RCC 7860 (cell line): ENCODE data around the gene GPR156.
"Not testable (repeated sequence)": the region's sequence is repeated elsewhere in the genome, so short reads cannot be mapped to it uniquely, and the experiment has no call there.

Experiments used
- DNase-seq: peaks from one replicate; pipeline ENCODE4 v3.0.0-alpha.2; 2015; ENCODE audit warnings: low spot score
- FAIRE-seq: peaks from 2 replicates; lab custom pipeline; 2012; peaks lifted over from hg19 to GRCh38; lab: Jason Lieb, UNC

GPR156 gene

GRCh38 chr3:120167488-120167887 lies 117.5 kb downstream of the GPR156 start:
- DNase-seq: no peak
- no peak for FAIRE-seq

GRCh38 chr3:120163816-120164215 lies 121.2 kb downstream of the GPR156 start:
- FAIRE-seq (no peak), DNase-seq (no peak)

GRCh38 chr3:120163026-120163425 lies 122.0 kb downstream of the GPR156 start:
- DNase-seq (no peak), FAIRE-seq (no peak)

DNA sequence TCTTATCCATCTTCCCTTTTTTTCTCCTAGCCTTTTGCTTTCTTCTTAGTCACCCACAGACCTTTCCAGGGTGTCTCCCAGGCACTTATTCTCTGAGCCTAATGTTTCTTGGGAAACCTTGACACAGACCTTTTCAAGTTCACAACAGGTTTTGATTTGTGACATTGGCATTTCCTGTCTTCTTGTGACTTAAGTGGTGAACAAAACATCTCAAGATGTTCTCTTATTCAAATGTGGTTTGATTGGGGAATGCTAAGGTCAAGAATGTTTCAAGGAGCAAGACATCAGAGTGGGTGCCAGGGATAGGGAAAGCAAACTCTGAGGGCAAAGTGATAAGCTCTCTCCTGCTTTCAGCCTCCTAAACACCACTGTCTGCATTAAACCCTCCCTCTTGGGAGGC lies 122.6 kb downstream of the GPR156 start:
- DNase-seq (no peak), FAIRE-seq (no peak)

- DNase-seq (no peak), FAIRE-seq (no peak)
These were observed 123.1 kb downstream of the GPR156 start for GRCh38 chr3:120161902-120162301.

GRCh38 chr3:120160050-120160449 lies 125.0 kb downstream of the GPR156 start:
- peak; percentile 40 for DNase-seq

DNA sequence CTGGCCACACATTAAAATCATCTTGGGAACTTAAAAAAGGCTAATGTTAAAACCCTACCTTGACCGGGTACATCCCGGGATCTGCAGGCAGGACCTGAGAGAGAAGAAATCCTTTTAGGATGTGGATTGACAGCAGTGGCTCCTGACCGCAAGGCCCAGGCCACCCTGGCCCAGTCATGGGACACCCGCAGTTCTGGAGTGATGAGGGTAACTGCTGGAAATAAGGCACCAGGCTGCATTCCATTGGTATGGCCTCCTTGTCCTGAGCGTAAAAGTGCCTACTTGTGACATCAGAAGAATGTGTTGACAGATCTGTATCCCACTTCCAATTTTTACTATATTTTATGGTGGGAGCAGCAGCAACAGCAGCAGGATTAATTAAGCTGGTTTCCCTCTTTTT lies 127.3 kb downstream of the GPR156 start:
- FAIRE-seq: no peak
- DNase-seq: no peak

More at GRCh38 chr3:120160050-120160449, 125.0 kb downstream of the GPR156 start:
- no peak for FAIRE-seq

DNA sequence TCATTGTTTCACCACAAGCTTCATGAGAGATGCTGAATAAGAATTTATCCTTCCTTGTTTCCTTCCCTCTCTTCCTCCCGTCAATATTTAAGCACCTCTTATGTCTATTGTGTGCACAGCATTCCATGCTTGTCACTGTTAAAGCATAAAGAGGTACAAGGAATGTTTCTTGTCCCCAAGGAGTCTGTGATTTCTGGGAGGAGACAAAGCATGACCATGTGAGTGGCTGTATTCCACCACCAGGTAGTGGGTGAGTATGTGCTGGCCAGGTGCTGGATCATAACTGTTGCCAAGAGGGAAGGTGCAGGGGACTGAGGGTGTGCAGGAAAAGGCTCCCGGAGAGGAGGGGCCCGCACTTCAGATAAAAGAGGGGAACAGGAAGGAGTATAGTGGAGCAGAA lies 127.9 kb downstream of the GPR156 start:
- FAIRE-seq: no peak

GRCh38 chr3:120156699-120157098 lies 128.3 kb downstream of the GPR156 start:
- FAIRE-seq (no peak), DNase-seq (no peak)

More for the DNA sequence above, 127.9 kb downstream of the GPR156 start:
- DNase-seq: no peak

DNA sequence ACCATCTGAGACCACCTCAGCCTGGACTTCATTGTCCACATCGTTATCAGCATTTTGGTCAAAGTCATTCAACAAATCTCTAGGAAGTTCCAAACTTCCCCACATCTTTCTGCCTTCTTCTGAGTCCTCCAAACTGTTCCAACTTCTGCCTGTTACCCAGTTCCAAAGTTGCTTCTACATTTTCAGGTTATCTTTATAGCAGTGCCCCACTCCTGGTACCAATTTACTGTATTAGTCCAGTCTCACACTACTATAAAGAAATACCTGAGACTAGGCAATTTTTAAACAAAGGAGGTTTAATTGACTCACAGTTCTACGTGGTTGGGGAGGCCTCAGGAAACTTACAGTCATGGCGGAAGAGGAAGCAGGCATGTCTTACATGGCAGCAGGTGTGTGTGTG lies 129.3 kb downstream of the GPR156 start:
- FAIRE-seq, DNase-seq: not testable (repeated sequence)

- FAIRE-seq (no peak), DNase-seq (no peak)
These were observed 129.9 kb downstream of the GPR156 start for GRCh38 chr3:120155108-120155507.

DNA sequence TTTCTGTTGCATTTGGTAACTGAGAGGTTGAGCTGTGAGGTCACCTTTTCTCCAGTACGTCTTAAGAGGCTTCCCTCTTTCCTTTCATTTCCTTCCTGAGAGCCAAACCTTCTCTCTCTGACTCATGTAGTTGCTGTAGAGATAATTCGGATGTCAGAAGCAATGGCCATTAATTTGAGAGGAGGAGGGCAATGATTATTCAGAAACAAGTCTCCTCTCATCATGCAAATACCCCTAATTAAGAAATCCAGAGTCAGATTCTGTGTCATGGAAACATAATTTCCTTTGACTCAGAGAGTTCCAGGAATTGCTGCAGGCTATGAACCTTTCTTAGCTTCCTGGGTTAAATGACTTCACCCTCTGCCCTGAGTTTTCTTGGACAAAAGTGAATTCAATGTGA lies 131.7 kb downstream of the GPR156 start:
- FAIRE-seq: no peak
- peak; percentile 35 for DNase-seq

- FAIRE-seq: no peak
These were observed 133.2 kb downstream of the GPR156 start for GRCh38 chr3:120151791-120152190.

GRCh38 chr3:120148187-120148949 lies 136.7 kb downstream of the GPR156 start:
- FAIRE-seq (no peak), DNase-seq (no peak)

More at GRCh38 chr3:120151791-120152190, 133.2 kb downstream of the GPR156 start:
- no peak for DNase-seq

GRCh38 chr3:120147072-120147871 lies 137.8 kb downstream of the GPR156 start:
- DNase-seq (no peak), FAIRE-seq (no peak)

DNA sequence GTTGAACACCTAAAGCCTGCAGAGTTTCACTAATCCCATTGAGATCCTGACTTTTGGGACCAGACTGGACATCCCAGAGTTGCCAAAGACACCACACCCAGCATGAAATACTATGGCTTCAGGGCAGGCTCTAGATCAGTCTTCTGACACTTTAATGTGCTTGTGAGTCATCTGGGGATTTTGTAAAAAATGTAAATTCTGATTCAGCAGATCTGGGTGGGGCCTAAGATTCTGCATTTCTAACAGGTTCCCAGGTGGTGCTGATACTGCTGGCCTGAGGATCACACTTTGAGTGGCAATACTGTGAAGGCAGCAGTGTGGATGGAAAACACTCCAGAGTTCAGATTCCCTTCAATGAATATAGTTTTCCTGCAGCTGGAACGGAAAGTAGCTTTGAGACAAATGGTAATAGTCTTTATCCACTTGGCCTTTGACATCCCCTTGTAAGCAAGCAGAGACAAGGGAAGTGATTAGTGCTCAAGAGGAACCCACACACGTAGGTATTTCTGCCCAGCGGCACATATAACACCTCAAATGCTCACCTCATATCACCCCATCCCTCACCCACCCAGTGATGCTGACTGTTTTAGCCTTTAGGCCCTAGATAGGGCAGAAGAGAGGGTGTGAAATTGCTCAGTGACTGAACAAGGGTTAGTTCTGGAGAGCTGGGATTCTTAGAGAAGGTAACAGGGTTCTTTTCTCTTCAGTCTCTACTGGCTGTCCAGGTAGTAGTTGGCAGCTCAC lies 139.3 kb downstream of the GPR156 start:
- FAIRE-seq (peak; percentile 44), DNase-seq (peak; percentile 71)

DNA sequence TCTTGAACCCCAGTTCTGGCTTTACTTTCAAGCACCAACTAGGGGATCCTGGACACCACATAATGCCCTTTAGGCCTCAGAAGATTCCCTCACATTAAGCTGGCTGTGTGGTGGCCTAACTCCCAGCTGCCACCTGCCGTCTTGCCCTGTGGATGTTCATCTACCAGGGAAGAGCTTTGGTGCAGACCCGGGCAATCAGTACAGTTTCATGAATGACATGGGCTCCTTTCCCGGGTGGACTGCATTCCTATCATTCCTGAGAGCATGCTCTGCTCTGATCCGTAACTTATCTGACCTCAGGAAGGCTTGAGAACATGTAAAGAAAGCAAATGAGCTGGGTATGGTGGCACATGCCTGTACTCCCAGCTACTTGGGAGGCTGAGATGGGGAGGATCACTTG lies 140.8 kb downstream of the GPR156 start:
- DNase-seq: peak; percentile 88
- FAIRE-seq: peak; percentile 59

- DNase-seq (no peak), FAIRE-seq (no peak)
These were observed 141.3 kb downstream of the GPR156 start for GRCh38 chr3:120143676-120144075.

GRCh38 chr3:120142236-120142635 lies 142.8 kb downstream of the GPR156 start:
- FAIRE-seq (no peak), DNase-seq (no peak)

DNA sequence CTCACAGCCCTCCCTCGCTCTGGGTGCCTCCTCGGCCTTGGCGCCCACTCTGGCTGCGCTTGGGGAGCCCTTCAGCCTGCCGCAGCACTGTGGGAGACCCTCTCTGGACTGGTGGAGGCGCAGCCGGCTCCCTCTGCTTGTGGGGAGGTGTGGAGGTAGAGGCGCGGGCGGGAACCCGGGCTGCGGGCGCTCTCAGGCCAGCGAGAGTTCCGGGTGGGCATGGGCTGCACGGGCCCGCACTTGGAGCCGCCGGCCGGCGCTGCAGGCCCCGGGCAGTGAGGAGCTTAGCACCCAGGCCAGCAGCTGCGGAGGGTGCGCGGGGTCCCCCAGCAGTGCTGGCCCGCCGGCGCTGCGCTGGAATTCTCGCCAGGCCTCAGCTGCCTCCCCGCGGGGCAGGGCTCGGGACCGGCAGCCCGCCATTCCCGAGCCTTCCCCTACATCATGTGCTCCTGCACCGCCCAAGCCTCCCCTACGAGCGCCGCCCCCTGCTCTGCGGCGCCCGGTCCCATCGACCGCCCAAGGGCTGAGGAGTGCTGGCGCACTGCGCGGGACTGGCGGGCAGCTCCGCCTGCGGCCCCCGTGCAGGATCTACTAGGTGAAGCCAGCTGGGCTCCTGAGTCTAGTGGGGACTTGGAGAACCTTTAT lies 144.8 kb downstream of the GPR156 start:
- FAIRE-seq (no peak), DNase-seq (no peak)

DNA sequence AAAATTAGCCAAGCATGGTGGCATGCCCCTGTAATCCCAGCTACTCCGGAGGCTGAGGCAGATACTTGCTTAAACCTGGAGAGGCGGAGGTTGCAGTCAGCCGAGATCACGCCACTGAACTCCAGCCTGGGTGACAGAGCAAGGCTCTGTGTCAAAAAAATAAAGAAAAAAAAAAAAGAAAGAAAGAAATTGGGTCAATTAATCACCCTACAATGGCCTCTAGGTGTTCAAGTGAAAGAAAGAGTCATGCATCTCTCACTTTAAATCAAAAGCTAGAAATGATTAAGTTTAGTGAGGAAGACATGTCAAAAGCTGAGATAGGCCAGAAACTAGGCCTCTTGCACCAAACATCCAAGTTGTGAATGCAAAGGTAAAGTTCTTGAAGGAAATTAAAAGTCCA lies 145.9 kb downstream of the GPR156 start:
- no peak for FAIRE-seq

More for the DNA sequence above, 145.9 kb downstream of the GPR156 start:
- no peak for DNase-seq
